ENCODE measurements around the gene MID2.
A peak's percentile ranks its signal among the peaks of the same experiment; 100 is the strongest.
"Not testable (repeated sequence)": the region's sequence is repeated elsewhere in the genome, so short reads cannot be mapped to it uniquely, and the experiment has no call there.

Gene MID2

DNA sequence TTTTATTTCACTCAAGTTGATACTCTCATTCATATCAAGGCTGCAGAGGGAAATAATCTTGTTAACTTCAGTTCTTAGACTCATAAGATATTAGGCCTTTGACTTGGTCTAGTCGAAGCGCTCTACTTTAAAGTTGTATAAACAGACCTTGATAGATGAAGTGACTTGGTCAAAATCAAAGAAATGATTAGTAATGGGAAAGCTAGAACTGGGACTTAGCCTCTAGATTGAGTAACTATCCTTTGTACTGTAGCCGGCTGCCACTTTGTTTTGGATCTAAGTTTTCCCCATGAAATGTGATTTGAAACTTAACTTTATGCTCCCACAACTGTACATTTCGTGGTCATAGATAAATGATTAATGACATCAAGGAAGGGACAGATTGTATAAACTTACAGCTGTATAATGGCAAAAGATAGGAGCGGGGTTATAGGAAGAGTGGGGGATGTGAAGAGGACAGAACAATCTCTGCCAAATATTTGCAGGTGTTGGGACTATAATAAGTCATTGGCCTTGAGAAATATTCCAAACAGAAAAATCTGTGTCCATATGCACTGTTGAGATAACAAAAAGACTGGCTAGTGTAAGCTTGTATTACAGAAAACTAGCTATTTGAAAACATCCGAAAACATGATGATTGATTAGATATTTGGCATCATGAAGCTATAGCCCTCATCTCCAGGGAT, 17.2 kb downstream of the MID2 start:
- no peak for DNase-seq

DNA sequence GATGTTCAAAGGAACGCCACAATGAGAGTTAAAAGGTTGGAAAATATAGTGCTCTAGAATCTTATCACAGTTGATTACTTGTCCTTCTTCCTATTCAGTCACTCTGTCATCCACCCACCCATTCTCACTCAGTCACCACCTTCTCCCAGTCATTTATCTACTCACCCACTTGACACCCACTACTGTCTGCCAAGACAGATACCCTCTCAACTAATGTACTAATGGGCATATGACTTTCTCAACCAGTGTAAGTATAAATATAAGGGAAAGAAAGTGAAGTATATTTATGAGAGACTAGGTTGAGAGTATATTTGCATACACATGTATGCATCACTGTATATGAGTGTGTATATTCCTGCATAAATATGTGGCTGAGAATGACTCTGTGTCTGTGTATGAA, 20.0 kb downstream of the MID2 start:
- DNase-seq: no peak

DNA sequence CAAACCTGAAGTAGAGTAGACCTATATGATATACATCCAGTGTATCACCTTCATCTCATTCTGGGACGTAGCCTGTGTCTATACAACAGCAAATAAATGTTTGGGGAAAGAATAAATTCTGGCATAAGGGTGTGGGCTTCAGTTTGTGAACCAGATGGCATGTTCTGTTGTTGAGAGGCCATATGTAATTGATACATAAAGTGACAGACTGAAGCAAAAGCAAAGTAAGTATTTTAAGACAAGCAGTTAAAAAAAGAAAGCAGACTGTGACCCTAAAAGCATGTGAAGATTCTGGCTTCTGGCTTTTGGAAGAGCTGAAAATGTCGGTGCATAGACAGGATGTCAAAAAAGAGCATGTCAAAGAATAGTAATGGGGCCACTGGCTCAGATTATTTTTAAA, 22.9 kb downstream of the MID2 start:
- no peak for DNase-seq

DNA sequence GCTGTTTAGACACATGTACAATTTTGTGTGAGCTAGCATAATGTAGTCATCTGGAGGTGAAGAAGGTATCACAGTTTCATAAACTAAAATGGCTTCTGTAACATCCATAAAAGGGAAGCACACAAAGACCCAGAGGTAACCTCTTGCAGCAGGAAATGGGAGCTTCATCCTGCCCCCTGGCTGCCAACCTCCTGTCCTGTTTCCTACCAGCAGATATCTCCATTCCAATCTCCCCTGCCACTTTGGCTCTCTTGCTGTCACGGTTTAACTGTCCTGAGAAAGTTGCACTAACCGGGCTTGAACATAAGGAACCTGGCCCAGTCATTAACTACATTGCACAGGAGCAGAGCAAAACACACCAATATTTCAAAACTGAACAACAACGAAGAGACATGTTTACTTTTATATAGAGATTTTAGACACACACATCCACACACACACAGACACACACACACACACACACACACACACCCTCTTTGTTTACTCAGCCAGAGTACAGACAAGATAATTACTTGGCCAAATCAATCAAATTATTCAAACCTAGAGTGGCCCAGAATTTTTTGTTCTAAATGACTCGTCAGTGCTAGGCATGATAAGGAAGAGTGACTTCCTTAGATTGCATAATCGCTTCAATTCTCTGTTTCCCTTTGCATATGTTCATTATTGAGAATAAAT, 24.2 kb downstream of the MID2 start:
- no peak for DNase-seq

DNA sequence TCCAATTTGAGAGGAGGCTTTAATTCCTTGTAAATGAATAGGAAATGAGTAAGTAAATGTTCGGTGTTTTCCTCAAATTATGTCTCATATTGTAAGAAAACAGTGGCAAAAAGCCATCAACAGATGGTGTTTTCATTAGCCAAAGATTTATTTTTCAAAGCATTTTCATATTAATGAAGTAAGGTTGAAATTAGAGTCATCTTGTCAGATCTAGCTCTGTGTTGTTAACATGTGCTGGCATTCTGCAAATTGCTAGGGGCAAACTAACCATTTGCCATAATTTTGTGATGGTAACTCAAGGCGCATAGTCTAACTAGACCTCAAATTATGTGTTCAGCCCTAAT, 24.7 kb downstream of the MID2 start:
- DNase-seq: no peak

DNA sequence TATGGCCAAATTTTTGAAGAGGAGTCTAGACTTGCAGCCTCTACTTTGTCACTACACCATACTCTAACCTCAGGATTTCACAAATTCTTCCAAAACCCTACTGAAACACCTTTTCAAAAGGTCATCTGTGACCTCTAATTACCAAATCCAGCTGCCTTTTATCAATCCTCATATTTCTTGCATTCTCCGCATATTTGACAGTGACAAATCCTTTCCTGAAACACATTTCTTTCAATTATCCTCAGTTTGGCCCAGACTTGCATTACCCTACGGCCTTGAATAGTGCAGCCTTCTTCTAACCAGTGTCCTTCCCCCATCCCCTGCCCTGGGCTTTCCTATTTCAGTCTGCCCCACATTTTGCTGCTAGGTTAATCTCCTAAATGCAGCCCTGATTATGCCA, 25.5 kb downstream of the MID2 start:
- DNase-seq: no peak

DNA sequence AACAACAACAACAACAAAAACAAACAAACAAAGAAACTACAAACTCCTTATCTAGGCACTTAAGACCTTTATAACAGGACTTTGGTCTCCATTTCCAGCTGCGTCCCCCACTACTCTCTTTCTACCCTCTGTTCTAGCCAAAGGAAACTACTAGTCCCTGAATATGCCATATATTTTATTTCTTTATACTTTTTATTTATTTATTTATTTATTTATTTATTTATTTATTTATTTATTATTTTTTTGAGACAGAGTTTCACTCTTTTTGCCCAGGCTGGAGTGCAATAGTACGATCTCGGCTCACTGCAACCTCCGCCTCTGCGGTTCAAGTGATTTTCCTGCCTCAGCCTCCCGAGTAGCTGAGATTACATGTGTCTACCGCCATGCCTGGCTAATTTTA, 26.0 kb downstream of the MID2 start:
- DNase-seq: not testable (repeated sequence)

DNA sequence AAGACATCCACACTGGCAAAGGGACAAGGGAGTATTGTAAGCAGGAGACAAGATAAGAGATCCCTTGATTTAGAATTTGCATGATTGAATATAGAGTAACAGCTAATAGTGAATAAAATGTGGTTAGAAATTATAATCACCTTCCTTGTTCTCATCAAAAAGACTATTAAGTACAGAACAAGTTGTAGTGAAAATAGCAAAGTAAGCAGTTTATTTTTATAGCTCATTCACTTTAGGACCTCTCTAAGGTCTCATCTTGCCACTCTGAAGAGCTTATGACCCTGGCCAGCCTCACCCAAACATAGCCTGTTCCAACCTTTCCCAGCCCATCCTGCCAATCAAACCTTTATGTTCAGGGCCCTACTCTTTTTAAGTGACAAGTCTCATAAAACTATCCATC, 30.6 kb downstream of the MID2 start:
- DNase-seq: peak; percentile 24 to 34

DNA sequence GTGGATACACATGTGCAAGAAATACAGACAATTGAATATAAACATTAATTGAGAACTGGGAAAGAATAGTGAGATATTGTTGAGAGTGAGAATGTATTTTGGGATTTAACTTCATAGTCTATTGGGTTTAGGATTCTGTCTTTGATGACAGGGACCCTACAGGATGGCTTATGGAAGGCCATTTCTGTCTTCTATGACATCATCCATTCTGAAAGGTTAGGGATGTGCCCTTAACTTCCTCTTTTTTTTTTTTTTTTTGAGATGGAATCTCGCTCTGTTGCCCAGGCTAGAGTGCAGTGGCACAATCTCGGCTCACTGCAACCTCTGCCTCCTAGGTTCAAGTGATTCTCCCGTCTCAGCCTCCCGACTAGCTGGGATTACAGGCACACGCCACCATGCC, 31.4 kb downstream of the MID2 start:
- not testable (repeated sequence) for DNase-seq

DNA sequence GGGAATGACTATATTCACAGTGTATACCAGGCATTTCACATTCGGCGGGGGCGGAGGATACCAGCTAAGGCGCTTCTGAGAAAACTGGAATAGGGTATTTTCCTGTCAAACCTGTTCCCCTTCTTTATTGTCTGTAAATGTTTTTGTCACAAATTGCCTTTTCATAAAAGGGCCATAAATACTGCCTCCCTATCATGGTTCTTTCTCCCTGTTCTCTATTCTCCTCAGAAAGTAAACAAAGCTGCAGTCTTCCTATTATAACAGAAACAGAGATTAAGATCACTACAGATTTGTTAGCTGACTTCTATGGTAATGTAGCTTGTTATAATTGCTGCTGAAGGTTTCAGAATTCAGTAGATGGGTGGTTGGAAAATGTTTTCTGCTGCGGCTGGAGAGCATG, 32.2 kb downstream of the MID2 start:
- DNase-seq: peak; percentile 26 to 39

DNA sequence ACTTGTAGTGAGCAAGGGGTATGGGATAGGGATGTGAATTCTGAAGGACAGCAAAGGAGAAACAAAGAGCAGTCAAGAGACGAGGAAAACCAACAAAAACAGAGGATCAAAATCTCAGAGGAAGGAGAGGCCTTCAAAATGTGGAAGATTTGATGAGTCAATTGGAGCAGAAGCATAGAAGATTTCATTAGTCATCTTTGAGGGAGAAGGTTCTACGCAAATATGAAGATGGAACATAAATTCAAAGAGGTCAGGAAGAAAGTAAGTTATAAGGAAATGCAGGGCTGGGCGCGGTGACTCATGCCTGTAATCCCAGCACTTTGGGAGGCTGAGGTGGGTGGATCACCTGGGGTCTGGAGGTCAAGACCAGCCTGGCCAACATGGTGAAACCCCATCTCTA, 35.4 kb downstream of the MID2 start:
- DNase-seq: no peak

DNA sequence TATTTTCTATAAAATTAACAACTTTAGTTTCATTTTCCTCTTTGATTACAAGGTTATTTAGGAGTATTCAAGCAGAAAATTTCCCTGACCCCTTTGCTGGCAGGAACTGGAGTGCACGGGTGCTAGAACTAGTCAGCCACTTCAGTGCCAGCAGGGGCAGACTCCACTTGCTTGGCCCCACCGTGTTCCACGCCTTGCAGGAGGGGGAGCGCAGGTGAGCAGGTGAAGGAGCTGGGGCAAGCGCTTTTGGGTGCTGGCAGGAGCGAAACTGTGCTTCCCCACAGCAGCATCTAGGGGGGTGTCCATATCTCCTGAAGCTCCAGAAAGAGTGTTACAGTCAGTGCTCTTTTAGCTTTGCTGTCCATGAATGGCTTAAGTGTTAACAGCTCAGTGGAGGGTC, 45.5 kb downstream of the MID2 start:
- no peak for DNase-seq

DNA sequence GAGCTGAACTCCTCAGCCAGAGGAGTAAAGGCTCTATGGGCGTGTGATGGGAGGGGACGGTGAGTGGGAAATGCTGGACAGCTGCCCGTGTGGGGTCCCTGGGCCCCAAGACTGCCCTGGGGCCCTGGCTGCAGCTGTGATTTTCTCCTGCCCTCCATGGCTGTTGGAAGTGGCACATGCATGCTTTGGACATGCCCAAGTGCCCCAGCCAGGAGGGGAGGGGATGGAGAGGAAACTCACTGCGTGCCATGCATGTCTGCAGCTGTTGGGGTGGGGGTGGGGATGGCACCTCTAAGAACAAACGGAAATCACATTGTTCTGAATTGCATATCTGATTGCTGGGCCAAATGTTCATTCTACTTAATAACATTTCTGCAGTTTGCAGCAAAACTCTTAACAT, 52.4 kb downstream of the MID2 start:
- no peak for DNase-seq

DNA sequence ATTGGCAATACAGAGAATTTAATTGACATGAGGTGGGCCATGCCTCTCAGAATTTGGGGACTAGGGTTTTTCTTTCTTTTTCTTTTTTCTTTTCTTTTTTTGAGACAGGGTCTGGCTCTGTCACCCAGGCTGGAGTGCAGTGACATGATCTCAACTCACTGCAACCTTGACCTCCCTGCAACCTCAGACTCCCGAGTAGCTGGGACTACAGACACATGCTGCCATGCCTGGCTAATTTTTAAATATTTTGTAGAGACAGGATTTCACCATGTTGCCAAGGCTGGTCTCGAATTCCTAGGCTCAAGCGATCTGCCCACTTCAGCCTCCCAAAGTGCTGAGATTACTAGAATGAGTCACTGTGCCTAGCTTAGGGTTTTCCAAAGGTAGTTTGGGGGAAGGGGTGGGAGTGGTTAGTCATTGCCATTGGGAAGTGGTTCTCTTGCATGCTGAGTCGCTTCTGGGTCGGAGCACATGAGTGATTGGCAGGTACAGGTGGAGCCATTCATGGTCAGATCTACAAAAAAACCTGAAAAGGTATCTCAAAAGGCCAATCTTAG, 54.5 kb downstream of the MID2 start:
- no peak for DNase-seq

DNA sequence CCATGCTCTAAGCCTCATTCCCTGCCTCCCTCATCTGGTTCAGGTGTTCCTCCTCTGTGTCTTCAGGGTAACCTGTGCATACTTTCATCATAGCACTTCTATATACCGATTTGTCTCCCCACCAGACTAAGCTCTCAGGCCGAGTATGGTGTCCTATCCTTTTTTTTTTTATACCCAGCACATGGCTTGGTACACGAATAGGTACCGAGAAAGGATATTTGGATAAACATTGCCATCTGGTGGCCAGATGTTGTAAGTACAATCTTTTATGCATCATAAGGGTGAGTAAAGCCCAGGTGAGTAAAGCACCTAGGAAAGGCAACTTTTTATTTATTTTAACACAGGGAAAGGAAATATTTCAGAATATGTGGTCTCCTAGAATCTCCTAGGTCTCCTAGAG, 68.4 kb downstream of the MID2 start:
- DNase-seq: peak in 1 of 2 experiments; percentile 68

DNA sequence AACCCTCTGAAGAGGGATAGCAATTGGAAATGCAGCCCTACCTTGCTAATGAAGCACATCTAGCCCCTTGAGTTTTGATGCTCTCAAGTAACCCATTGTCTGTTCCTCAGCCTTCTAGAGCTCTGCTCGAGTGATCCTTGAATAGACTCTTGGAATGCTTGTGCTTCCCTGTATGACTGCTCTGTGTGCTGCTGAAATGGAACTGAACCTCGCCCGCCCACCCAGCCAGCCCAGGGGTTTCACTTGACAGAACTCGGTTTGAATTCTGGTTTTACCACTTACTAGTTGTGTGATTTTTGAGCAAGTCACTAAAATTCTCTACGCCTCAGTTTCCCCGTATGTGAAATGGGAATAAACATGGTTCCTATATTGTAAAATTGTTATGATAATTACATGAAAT, 77.1 kb downstream of the MID2 start:
- DNase-seq: no peak

DNA sequence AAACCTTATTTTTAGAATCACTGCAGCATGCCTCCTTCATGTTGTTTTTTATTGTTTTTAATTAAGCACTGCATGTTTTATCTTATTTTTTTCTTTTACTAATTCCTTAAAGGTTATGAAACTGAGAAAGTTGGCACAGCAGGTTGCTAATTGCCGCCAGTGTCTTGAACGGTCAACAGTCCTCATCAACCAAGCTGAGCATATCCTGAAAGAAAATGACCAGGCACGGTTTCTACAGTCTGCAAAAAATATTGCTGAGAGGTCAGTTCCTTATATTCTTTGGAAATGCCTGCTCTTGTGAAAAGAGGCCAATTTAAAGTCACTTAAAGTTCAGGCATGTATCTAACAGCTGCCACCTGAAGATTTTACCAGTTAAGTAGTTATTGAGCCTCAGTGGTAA, 79.7 kb downstream of the MID2 start:
- DNase-seq: no peak

DNA sequence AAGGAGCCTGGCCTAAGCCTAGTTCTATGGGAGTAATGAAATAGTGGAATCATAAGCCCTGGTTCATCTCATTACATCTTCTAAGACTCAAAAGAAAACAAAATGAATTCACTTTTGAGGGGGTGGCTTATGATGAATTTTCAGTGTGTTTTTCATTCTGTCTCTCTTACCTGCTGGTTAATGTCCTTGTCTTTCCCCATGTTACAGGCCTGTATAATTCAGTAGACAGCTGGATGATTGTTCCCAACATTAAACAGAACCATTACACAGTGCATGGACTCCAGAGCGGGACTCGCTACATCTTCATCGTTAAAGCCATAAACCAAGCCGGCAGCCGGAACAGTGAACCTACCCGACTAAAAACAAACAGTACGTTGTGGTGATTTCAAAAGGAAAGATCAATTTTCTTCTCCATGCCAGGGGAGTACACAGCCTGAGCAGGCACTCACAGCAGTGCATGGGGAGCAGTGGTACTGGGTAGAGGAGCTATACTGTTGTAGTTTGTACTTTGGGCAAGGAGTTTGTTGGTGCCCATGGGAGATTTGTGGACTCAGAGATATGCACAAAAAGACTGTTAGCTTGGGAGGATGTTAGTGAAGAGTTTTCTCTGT, 98.6 kb downstream of the MID2 start:
- no peak for DNase-seq

DNA sequence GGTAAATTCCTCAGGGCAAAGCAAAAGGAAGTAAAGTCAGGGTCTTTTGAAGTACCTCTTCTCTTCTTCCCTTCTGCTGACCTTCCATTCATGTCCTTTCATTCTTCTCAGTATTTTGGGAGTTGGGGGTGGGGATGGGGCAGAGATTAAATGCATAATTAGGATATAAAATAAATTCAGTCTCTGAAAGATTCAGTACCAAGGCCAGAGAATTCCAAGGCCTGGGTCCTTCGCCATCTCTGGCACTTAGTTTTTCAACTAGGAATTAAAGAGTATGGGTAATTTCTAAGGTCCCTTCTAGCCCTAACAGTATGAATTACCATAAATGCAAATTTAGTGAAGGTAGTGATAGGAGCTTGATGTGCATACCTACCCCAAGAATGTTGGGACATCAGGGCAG, 108.6 kb downstream of the MID2 start:
- no peak for DNase-seq

DNA sequence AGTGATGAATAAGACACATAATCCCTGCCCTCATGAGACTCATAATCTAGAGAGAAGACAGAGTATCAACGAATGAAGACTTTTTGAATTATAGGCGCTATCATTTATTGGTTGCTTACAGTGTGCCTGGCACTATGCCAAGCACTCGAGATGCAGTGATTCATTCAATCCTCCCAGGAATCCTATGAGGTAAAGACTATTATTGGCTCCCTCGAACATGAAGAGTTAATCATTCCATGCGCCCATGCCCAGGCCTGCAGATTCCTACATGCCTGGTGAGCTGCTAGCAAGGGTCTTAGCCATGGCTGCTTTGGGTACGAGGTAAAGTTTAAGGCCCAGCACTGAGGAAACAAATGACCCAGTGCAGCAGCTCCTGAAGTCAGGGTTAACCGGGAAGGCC, 109.5 kb downstream of the MID2 start:
- DNase-seq: no peak

DNA sequence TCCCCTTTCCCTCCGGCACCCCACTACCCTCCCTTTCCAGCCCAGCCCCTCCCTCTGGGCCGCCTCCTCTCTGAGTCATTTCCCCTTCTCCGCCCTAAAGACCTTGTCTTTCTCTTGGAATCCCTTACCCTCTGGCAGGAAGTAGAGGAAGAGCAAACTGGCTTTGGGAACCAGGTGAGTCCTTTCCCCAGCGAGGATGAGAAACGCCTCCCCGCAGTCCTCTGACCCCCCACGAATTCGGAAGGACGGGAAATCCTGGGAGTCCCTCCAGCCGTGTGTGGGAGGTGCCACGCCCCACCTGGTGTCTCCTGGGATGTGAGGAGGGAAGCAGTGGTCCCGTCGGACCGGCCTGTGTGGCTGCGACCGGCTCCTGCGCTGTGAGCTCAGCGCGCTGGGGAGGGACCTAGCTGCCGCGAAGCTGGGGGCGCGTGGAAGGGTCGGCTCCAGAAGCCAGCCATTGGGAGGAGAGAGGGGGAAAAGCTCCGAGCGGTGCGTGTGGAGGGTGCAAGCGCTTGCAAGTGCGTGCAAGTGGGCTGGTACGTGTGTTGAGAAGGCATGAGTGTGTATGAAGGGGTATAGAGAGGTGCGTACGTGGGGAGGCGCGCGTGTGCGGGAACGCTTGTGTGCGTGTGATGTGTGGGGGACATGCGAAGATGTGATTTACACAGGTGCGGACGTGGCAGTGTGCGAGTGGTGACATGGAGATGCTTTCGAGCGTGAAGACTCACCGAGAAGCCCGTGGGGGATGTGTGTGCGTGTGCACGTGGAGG, 110.2 kb downstream of the MID2 start:
- peak in 1 of 2 experiments; percentile 4 for DNase-seq

DNA sequence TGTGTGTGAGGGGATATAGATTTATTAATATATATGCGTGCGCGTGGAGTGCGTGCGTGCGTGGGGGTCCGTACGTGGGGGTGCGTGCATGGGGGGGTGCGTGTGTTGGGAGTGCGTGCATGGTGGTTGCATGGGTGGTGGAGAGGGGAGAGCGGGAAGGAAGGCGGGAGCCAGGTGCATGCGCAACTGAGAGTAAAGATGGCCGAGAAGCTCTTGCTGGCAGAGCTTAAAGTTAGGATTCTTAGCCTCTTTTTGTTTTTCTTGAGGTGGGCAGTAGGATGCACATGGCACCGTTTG, 110.7 kb downstream of the MID2 start:
- DNase-seq: no peak

DNA sequence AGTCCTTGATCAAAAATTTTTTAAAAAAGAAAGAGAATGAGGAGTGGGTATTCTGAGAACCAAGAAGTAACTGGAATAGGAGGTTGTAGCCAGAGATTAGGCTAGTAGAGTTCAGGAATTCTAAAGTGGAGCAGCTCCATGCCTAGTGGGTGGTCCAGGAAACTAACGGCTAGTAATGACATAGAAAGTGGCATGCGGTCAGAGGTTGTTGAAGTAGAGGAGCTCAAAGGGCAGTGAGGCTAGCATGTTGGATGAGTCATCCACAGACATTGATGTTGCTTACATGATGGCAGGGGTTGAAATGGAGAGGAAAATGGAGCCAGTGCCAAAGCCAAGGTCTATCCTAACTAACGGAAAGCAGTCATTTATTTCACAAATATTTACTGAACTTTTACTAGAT, 114.4 kb downstream of the MID2 start:
- DNase-seq: no peak

DNA sequence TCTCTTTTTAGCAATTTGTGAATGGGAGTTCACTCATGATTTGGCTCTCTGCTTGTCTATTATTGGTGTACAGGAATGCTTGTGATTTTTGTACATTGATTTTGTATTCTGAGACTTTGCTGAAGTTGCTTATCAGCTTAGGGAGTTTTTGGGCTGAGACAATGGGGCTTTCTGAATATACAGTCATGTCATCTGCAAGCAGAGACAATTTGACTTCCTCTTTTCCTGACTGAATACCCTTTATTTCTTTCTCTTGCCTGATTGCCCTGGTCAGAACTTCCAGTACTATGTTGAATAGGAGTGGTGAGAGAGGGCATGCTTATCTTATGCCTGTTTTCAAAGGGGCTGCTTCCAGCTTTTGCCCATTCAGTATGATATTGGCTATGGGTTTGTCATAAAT, 129.7 kb downstream of the MID2 start:
- DNase-seq: not testable (repeated sequence)
